ENCODE measurements around the gene EID2B. TPM values are rescaled to one million over a fixed set of nuclear protein-coding genes. Genes with fewer than 3 reads are reported as not detected.

The EID2B gene
- total and polyA plus RNA-seq, 10 of the 15 experiments (the other 5 are each of a cell fraction or from before 2014, with no cell fraction given), result 2.9 to 10.1 (median 5.0) TPM

DNA sequence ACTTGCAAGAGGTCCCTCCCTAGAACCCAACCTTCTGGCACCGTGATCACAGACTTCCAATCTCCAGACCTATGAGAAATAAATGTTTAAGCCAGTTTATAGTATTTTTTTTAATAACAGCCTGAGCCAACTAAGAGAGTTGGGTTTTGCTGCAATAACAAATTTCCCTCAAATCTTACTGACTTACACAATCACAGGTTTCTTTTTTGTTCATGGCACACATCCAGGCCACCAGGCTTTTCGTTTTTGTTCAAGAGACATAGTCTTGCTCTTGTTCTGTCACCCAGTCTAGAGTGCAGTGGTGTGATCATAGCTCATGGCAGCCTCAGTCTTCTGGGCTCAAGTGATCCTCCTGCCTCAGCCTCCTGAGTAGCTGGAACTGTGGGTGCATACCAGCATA is 19.7 kb downstream of the EID2B start:
- FAIRE-seq (no peak), ATAC-seq (no peak), DNase-seq (ENCODE audit: low read depth, low spot score) (no peak)
- intact Hi-C loops (cut with micrococcal nuclease; ENCODE audit: unreplicated experiment) (no loop called here), in situ Hi-C loops (cut with MboI) (no loop called here)
- Histone ChIP-seq H3K9ac (ENCODE audit: control insufficient read depth, insufficient read depth, low read length) (no peak overlapping the region), H4K20me1 (ENCODE audit: control insufficient read depth, insufficient read depth) (no peaks in the 10 kb centered on the region), H3K27me3 (replicated peaks in 1 of 2; ENCODE audit: control insufficient read depth in 2 of 2, insufficient read depth in 2 of 2, low read length in 1 of 2) (peaks cover 9 to 22% of the 10 kb centered on the region in 2 experiments), H3K4me1 (ENCODE audit: control insufficient read depth, insufficient read depth, low read length) (peaks cover 11% of the 10 kb centered on the region), H3K9me3 (replicated peaks; ENCODE audit: control insufficient read depth, insufficient read depth, low read length) (no peaks in the 10 kb centered on the region), H3K4me3 (no peak overlapping the region), H3K36me3 (ENCODE audit: control insufficient read depth in 2 of 2, insufficient read depth in 2 of 2, low read length in 1 of 2) (no peaks in the 10 kb centered on the region), H3K79me2 (ENCODE audit: control insufficient read depth, insufficient read depth, low read length) (no peaks in the 10 kb centered on the region), H3K4me2 (ENCODE audit: control insufficient read depth, insufficient read depth) (no peak overlapping the region), H2AFZ (ENCODE audit: control insufficient read depth, low read depth, low read length) (no peak overlapping the region), H3K27ac (ENCODE audit: control insufficient read depth, insufficient read depth) (no peak overlapping the region)
- POLR2A ChIA-PET, result no interaction called here
- 0% methylated on average over 2 of the region's 2 CpGs for WGBS (ENCODE audit: insufficient coverage, insufficient replicate concordance, low lambda C conversion rate, missing lambda C conversion rate)
- SMC1A ChIA-PET (ENCODE audit: uncharacterized antibody, unreplicated experiment), result interaction anchor here (0.7 to 0.8 kb wide), 2 partner anchors 12 to 1272 kb away, joined by 3 to 5 read pairs; no protein-coding TSS in a partner anchor
- no peak for TF ChIP-seq SMARCA5 (IDR thresholded peaks at IDR 0.05)
- TF ChIP-seq ZNF207 (IDR thresholded peaks at IDR 0.05; ENCODE audit: borderline replicate concordance), result no peak
- TF ChIP-seq ETV6 (conservative IDR thresholded peaks at IDR 0.05 in 1 of 2, IDR thresholded peaks at IDR 0.05 in 1 of 2; ENCODE audit: borderline replicate concordance in 1 of 2, low read depth in 1 of 2), result no peak
- RAD21 ChIA-PET (ENCODE audit: unreplicated experiment), result no interaction called here
- BruUV-seq (replicated peaks), result no TSS peak
- CTCF ChIA-PET, result no interaction called here

- in situ Hi-C loops (cut with MboI) (no loop called here), intact Hi-C loops (cut with micrococcal nuclease; ENCODE audit: unreplicated experiment) (no loop called here)
- no TSS peak for BruUV-seq (replicated peaks)
- no peak overlapping the region for H3K4me2 ChIP-seq (ENCODE audit: control insufficient read depth, insufficient read depth)
- no peak for DNase-seq (ENCODE audit: low read depth, low spot score)
- no peak overlapping the region for H2AFZ ChIP-seq (ENCODE audit: control insufficient read depth, low read depth, low read length)
- no peaks in the 10 kb centered on the region for H4K20me1 ChIP-seq (ENCODE audit: control insufficient read depth, insufficient read depth)
- ChIA-PET CTCF (interaction anchor here (0.8 to 1.3 kb wide), 2 partner anchors 35 to 163 kb away, joined by 3 read pairs; no protein-coding TSS in a partner anchor), RAD21 (ENCODE audit: unreplicated experiment) (no interaction called here), POLR2A (interaction anchor here (0.7 kb wide), 1 partner anchor 50 kb away, joined by 3 read pairs; no protein-coding TSS in a partner anchor), SMC1A (ENCODE audit: uncharacterized antibody, unreplicated experiment) (interaction anchor here (0.6 kb wide), 1 partner anchor 298 kb away, joined by 3 read pairs; no protein-coding TSS in a partner anchor)
- no peak overlapping the region for H3K4me3 ChIP-seq
- no peak overlapping the region for H3K27ac ChIP-seq (ENCODE audit: control insufficient read depth, insufficient read depth)
- 53% methylated on average over 2 of the region's 2 CpGs for WGBS (ENCODE audit: insufficient coverage, insufficient replicate concordance, low lambda C conversion rate, missing lambda C conversion rate)
- ATAC-seq, result no peak
- no peak for FAIRE-seq
- H3K27me3 ChIP-seq (replicated peaks in 1 of 2; ENCODE audit: control insufficient read depth in 2 of 2, insufficient read depth in 2 of 2, low read length in 1 of 2), result peaks cover 0 to 4% of the 10 kb centered on the region in 2 experiments; a peak in 2 of 4 replicates
- H3K9me3 ChIP-seq (replicated peaks; ENCODE audit: control insufficient read depth, insufficient read depth, low read length), result no peaks in the 10 kb centered on the region
- H3K9ac ChIP-seq (ENCODE audit: control insufficient read depth, insufficient read depth, low read length), result no peak overlapping the region
- no peaks in the 10 kb centered on the region for H3K79me2 ChIP-seq (ENCODE audit: control insufficient read depth, insufficient read depth, low read length)
- no peaks in the 10 kb centered on the region for H3K36me3 ChIP-seq (ENCODE audit: control insufficient read depth in 2 of 2, insufficient read depth in 2 of 2, low read length in 1 of 2)
- peaks cover 8% of the 10 kb centered on the region; the same call in 1 of the 2 replicates for H3K4me1 ChIP-seq (ENCODE audit: control insufficient read depth, insufficient read depth, low read length)
- TF ChIP-seq HDGF (IDR thresholded peaks at IDR 0.05) (no peak), CHD4 (IDR thresholded peaks at IDR 0.05) (no peak), EED (IDR thresholded peaks at IDR 0.05; ENCODE audit: low read depth) (no peak), NR2C2 (IDR thresholded peaks at IDR 0.05; ENCODE audit: borderline replicate concordance, control insufficient read depth, insufficient read length, low read depth) (no peak), FOS (IDR thresholded peaks at IDR 0.05; ENCODE audit: borderline replicate concordance, extremely low read depth, insufficient read length) (no peak), NFIC (IDR thresholded peaks at IDR 0.05; ENCODE audit: low read depth, low read length) (no peak), ZNF687 (IDR thresholded peaks at IDR 0.05) (no peak)
- TF ChIP-seq, protein P1, sequence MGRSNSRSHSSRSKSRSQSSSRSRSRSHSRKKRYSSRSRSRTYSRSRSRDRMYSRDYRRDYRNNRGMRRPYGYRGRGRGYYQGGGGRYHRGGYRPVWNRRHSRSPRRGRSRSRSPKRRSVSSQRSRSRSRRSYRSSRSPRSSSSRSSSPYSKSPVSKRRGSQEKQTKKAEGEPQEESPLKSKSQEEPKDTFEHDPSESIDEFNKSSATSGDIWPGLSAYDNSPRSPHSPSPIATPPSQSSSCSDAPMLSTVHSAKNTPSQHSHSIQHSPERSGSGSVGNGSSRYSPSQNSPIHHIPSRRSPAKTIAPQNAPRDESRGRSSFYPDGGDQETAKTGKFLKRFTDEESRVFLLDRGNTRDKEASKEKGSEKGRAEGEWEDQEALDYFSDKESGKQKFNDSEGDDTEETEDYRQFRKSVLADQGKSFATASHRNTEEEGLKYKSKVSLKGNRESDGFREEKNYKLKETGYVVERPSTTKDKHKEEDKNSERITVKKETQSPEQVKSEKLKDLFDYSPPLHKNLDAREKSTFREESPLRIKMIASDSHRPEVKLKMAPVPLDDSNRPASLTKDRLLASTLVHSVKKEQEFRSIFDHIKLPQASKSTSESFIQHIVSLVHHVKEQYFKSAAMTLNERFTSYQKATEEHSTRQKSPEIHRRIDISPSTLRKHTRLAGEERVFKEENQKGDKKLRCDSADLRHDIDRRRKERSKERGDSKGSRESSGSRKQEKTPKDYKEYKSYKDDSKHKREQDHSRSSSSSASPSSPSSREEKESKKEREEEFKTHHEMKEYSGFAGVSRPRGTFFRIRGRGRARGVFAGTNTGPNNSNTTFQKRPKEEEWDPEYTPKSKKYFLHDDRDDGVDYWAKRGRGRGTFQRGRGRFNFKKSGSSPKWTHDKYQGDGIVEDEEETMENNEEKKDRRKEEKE (IDR thresholded peaks at IDR 0.05), result no peak
Measured at GRCh38 chr19:39509233-39509632, 23.4 kb downstream of the EID2B start.
